ENCODE data around the gene EBPL.
"Not testable (repeated sequence)": the region's sequence is repeated elsewhere in the genome, so short reads cannot be mapped to it uniquely, and the experiment has no call there.

Gene EBPL

DNA sequence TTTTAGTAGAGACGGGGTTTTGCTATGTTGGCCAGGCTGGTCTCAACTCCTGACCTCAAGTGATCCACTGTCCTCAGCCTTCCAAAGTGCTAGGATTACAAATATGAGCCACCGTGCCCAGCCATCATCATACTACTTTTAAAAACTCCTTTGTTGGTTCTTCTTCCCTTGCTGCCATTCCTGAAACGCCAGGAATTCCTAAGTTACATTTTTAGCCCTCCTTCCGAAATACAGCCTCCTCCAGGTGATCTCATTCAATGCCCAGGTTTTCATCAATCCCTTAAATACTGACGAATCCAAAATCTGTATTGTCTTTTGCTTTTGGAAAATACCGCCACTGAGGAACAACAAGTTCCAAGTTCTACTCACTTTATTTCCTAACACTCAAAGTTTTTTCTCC, 25.3 kb upstream of the EBPL start:
- H3K27ac ChIP-seq: no peak overlapping the region
- TF ChIP-seq, protein P1, sequence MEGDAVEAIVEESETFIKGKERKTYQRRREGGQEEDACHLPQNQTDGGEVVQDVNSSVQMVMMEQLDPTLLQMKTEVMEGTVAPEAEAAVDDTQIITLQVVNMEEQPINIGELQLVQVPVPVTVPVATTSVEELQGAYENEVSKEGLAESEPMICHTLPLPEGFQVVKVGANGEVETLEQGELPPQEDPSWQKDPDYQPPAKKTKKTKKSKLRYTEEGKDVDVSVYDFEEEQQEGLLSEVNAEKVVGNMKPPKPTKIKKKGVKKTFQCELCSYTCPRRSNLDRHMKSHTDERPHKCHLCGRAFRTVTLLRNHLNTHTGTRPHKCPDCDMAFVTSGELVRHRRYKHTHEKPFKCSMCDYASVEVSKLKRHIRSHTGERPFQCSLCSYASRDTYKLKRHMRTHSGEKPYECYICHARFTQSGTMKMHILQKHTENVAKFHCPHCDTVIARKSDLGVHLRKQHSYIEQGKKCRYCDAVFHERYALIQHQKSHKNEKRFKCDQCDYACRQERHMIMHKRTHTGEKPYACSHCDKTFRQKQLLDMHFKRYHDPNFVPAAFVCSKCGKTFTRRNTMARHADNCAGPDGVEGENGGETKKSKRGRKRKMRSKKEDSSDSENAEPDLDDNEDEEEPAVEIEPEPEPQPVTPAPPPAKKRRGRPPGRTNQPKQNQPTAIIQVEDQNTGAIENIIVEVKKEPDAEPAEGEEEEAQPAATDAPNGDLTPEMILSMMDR (IDR thresholded peaks at IDR 0.05; ENCODE audit: low read depth, low read length): no peak
- no peaks in the 10 kb centered on the region for H3K9me3 ChIP-seq (ENCODE audit: severe bottlenecking)
- no peak for DNase-seq
- H3K4me3 ChIP-seq (ENCODE audit: low read depth, low read length): no peak overlapping the region
- H3K36me3 ChIP-seq: no peaks in the 10 kb centered on the region
- no peaks in the 10 kb centered on the region for H3K27me3 ChIP-seq (ENCODE audit: insufficient read depth, low read depth, severe bottlenecking)

DNA sequence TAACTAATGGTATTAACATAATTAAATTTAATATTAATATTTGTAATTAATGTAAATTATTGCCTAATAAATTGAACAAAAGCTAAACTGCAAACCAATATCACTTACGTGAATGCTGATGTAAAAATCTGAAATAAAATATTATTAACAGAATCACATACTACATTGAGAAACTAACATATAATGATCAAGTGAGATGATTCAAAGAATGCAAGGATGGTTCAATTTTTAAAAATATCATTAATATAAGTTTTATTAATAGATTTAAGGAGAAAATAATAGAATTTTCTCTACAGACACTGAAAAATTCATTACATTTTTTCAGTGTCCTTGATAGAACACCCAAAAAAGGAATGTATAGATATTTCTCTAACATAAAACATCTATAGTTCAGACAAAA, 23.5 kb upstream of the EBPL start:
- H3K36me3 ChIP-seq: no peaks in the 10 kb centered on the region; the same call in 1 of the 2 replicates

DNA sequence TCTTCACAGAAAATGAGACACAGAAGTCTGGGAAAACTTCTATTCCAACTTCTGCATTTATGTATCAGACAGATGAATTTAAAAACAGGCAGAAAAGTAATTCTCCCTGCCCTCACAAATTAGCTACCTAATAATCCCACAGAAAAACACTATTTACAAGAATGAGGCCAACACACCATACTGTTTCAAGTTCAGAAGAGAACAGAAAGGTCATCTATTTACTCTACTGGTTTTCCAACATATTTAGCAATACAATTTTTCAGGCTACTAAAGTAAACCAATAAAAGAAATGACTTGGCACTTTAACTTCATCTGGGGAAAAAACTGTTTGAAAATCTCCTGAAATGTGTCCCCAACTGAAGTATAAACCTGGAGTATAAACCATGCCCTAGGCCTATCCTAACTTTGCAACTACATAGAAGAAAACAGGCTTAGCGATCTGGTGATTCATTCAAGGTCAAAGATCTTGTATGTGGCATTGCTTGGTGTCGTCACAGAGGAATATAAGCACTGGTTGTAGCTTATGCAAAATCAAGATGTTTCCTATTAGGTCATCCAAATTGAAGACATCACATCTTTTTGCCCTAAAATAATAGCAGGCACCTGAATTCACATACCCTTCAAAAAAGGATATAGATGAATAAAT, 20.1 kb upstream of the EBPL start:
- no peaks in the 10 kb centered on the region; the same call in 1 of the 2 replicates for H3K36me3 ChIP-seq
- TF ChIP-seq, protein P1 (IDR thresholded peaks at IDR 0.05; ENCODE audit: low read depth, low read length): no peak
- no peak overlapping the region for H3K27ac ChIP-seq
- no peak for DNase-seq
- no peaks in the 10 kb centered on the region for H3K9me3 ChIP-seq (ENCODE audit: severe bottlenecking)
- H3K27me3 ChIP-seq (ENCODE audit: insufficient read depth, low read depth, severe bottlenecking): no peaks in the 10 kb centered on the region
- H3K4me3 ChIP-seq (ENCODE audit: low read depth, low read length): no peak overlapping the region

More for the DNA sequence above, 23.5 kb upstream of the EBPL start:
- TF ChIP-seq, protein P1 (IDR thresholded peaks at IDR 0.05; ENCODE audit: low read depth, low read length): no peak
- no peaks in the 10 kb centered on the region for H3K9me3 ChIP-seq (ENCODE audit: severe bottlenecking)
- no peaks in the 10 kb centered on the region for H3K27me3 ChIP-seq (ENCODE audit: insufficient read depth, low read depth, severe bottlenecking)
- H3K4me3 ChIP-seq (ENCODE audit: low read depth, low read length): no peak overlapping the region
- DNase-seq: no peak
- H3K27ac ChIP-seq: no peak overlapping the region

DNA sequence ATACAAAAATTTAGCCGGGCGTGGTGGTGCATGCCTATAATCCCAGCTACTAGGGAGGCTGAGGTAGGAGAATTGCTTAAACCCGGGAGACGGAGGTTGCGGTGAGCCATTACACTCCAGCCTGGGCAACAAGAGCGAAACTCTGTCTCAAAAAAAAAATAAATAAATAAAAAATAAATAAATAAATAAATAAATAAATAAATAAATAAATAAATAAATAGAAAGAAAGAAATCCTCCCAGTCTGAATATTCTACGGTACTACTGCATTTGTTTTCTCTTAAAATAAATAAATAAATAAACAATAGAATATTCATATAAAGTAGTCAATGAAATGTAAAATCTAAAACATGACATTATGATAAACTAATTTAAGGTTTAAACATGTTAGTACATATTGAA, 13.0 kb upstream of the EBPL start:
- H3K27ac ChIP-seq; H3K36me3 ChIP-seq; DNase-seq; H3K9me3 ChIP-seq (ENCODE audit: severe bottlenecking); H3K27me3 ChIP-seq (ENCODE audit: insufficient read depth, low read depth, severe bottlenecking); H3K4me3 ChIP-seq (ENCODE audit: low read depth, low read length): not testable (repeated sequence)

DNA sequence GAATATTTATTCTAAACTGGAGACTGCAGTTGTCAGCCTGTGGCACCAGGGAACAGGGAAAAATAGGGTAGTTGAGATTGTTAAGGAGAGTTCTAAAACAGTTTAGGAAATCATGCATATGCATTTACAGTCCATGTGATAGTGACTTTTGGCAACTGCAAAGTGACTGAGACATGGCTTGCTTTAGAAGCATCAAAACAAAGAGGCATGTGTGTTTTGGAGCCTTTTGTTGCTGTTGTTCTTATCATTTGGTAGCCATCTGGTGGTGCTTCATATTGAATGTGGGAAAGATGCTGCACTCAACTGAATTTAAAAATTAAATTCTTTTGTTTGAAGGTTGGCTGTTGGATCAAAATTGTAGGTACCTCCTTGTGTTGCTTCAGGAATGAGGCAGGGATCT, 10.2 kb upstream of the EBPL start:
- Histone ChIP-seq H3K27ac (no peak overlapping the region), H3K27me3 (ENCODE audit: insufficient read depth, low read depth, severe bottlenecking) (no peaks in the 10 kb centered on the region), H3K4me3 (ENCODE audit: low read depth, low read length) (no peak overlapping the region), H3K36me3 (peaks cover 9% of the 10 kb centered on the region), H3K9me3 (ENCODE audit: severe bottlenecking) (no peaks in the 10 kb centered on the region)
- DNase-seq: no peak
- TF ChIP-seq, protein P1 (IDR thresholded peaks at IDR 0.05; ENCODE audit: low read depth, low read length): no peak

DNA sequence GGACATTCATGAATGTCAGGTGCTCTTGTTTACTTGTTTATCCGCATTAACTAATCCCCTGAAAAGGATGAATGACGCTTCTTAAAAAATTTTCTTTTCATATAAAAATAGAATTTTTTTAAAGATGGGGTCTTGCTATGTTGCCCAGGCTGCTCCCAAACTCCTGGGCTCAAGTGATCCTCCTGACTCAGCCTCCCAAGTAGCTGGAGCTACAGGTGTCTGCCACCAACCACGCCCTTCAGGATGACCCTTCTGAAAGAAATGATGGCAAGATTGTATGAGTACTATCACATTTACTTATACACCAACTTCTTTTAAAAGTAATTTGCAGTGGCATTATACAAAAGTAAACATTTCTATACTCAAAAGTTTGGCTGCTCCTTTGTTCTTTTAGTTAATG, 6.2 kb upstream of the EBPL start:
- Histone ChIP-seq H3K4me3 (ENCODE audit: low read depth, low read length) (no peak overlapping the region), H3K27me3 (ENCODE audit: insufficient read depth, low read depth, severe bottlenecking) (no peaks in the 10 kb centered on the region), H3K9me3 (ENCODE audit: severe bottlenecking) (no peaks in the 10 kb centered on the region), H3K27ac (no peak overlapping the region), H3K36me3 (no peaks in the 10 kb centered on the region)
- DNase-seq: no peak
- TF ChIP-seq, protein P1 (IDR thresholded peaks at IDR 0.05; ENCODE audit: low read depth, low read length): no peak
